ENCODE results near the gene SHOC2.

The SHOC2 gene

GRCh38 chr10:110967645-110968044, 48.2 kb downstream of the SHOC2 start:
- Histone ChIP-seq H3K4me3 (no peak overlapping the region), H3K9me3 (no peaks in the 10 kb centered on the region), H3K36me3 (replicated peaks) (no peaks in the 10 kb centered on the region), H3K4me1 (peaks cover 25% of the 10 kb centered on the region), H3K27me3 (ENCODE audit: low read depth) (no peaks in the 10 kb centered on the region)
- DNase-seq (ENCODE audit: low spot score in 2 of 2) = no peak
- in situ Hi-C loops (cut with MboI; ENCODE audit: low sequenced_read_pairs) = no loop called here

GRCh38 chr10:110969183-110969582, 49.8 kb downstream of the SHOC2 start:
- peak in 1 of 2 experiments; percentile 54 for DNase-seq (ENCODE audit: low spot score in 2 of 2)
- H3K9me3 ChIP-seq = no peaks in the 10 kb centered on the region
- H3K36me3 ChIP-seq (replicated peaks) = no peaks in the 10 kb centered on the region
- H3K4me1 ChIP-seq = peaks cover 25% of the 10 kb centered on the region
- in situ Hi-C loops (cut with MboI; ENCODE audit: low sequenced_read_pairs) = no loop called here
- H3K4me3 ChIP-seq = no peak overlapping the region
- no peaks in the 10 kb centered on the region for H3K27me3 ChIP-seq (ENCODE audit: low read depth)

- Histone ChIP-seq H3K4me1 (peaks cover 25% of the 10 kb centered on the region), H3K4me3 (no peak overlapping the region), H3K9me3 (no peaks in the 10 kb centered on the region), H3K27me3 (ENCODE audit: low read depth) (no peaks in the 10 kb centered on the region), H3K36me3 (replicated peaks) (no peaks in the 10 kb centered on the region)
- no peak for DNase-seq (ENCODE audit: low spot score in 2 of 2)
- in situ Hi-C loops (cut with MboI; ENCODE audit: low sequenced_read_pairs) = no loop called here
Measured at GRCh38 chr10:110971638-110972037, 52.2 kb downstream of the SHOC2 start.

GRCh38 chr10:110972231-110973134, 53.1 kb downstream of the SHOC2 start:
- Histone ChIP-seq H3K9me3 (no peaks in the 10 kb centered on the region), H3K4me1 (peaks cover 25% of the 10 kb centered on the region), H3K4me3 (no peak overlapping the region), H3K36me3 (replicated peaks) (no peaks in the 10 kb centered on the region), H3K27me3 (ENCODE audit: low read depth) (no peaks in the 10 kb centered on the region)
- no peak for DNase-seq (ENCODE audit: low spot score in 2 of 2)
- in situ Hi-C loops (cut with MboI; ENCODE audit: low sequenced_read_pairs) = no loop called here

DNA sequence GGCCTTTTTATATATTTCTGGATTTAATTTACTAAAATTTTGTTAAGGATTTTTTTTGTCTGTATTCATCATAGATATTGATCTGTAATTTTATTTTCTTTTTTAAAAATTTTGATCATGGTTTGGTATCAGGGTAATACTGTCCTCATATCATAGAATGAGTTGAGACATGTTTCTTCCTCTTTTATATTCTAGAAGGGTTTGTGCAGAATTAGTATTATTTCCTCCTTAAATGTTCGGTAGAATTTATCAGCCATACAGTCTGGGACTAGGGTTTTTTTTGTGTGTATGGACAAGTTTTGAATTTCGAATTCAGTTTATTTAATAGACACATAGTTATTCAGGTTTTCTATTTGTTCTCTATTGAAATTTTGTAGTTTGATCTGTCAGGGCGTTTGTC, 54.0 kb downstream of the SHOC2 start:
- Histone ChIP-seq H3K36me3 (replicated peaks) (no peaks in the 10 kb centered on the region), H3K4me1 (peaks cover 25% of the 10 kb centered on the region), H3K9me3 (no peaks in the 10 kb centered on the region), H3K27me3 (ENCODE audit: low read depth) (no peaks in the 10 kb centered on the region), H3K4me3 (no peak overlapping the region)
- in situ Hi-C loops (cut with MboI; ENCODE audit: low sequenced_read_pairs) = no loop called here
- no peak for DNase-seq (ENCODE audit: low spot score in 2 of 2)

DNA sequence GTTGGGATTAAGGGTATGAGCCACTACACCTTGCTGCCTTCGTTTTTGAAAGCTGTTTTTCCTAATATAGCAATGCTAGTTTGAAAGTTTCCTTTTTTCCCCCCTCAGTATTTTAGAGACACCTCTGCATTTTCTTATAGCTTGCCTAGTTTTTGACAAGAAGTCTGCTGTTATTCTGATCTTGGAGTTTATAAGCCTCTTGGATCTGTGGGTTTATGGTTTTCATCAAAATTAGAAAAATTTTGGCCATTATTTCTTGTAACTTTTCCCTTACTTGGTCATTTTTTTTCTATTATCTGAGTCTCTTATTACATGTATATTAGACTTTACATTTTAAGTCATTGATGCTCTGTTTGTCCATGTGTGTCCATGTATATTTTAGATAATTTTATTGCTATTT, 57.2 kb downstream of the SHOC2 start:
- in situ Hi-C loops (cut with MboI; ENCODE audit: low sequenced_read_pairs) = no loop called here
- Histone ChIP-seq H3K4me3 (no peak overlapping the region), H3K4me1 (no peaks in the 10 kb centered on the region), H3K9me3 (no peaks in the 10 kb centered on the region), H3K27me3 (ENCODE audit: low read depth) (no peaks in the 10 kb centered on the region), H3K36me3 (replicated peaks) (no peaks in the 10 kb centered on the region)
- no peak for DNase-seq (ENCODE audit: low spot score in 2 of 2)

DNA sequence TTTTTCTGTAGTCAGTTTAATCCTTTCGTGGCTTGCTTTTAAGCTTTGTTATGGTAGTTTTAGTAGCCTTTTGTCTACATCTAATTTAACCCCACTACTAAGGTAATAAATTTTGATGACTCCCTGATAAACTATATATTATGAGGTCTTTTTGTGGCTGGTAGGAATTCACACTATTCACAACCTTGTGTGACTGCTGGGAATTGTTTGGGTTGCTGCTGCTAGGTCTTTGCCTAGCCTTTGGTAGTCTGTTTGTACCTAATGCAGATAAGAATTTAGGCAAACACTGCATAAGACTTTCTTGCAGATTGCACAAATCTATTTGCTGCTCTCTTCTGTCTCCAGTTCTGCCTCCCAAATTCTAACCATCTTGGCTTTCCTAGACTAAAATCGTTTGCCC, 58.3 kb downstream of the SHOC2 start:
- in situ Hi-C loops (cut with MboI; ENCODE audit: low sequenced_read_pairs) = no loop called here
- Histone ChIP-seq H3K27me3 (ENCODE audit: low read depth) (no peaks in the 10 kb centered on the region), H3K4me3 (no peak overlapping the region), H3K36me3 (replicated peaks) (no peaks in the 10 kb centered on the region), H3K9me3 (no peaks in the 10 kb centered on the region), H3K4me1 (no peaks in the 10 kb centered on the region)
- DNase-seq (ENCODE audit: low spot score in 2 of 2) = no peak

GRCh38 chr10:110978204-110978603, 58.8 kb downstream of the SHOC2 start:
- DNase-seq (ENCODE audit: low spot score in 2 of 2) = no peak

DNA sequence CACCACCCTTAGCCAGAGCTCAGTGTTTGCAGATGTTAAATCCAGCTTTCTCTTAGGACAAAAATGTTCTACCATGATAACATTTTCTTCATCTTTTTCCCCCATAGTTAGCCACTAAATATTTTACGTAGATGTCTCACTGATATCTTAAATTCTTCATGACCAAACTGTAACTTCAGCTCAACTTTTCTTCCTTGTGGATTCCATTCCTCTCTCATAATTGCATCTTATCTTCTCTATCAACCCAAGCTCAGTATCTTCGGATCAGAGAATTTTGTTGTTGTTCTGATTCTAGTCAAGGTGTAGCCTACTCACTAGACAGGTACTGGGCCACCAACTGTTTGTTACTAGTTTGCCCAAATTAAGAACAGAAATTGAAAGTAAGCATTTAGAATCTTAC, 60.2 kb downstream of the SHOC2 start:
- H3K4me3 ChIP-seq = no peak overlapping the region
- no peaks in the 10 kb centered on the region for H3K27me3 ChIP-seq (ENCODE audit: low read depth)
- in situ Hi-C loops (cut with MboI; ENCODE audit: low sequenced_read_pairs) = no loop called here
- H3K36me3 ChIP-seq (replicated peaks) = no peaks in the 10 kb centered on the region
- no peaks in the 10 kb centered on the region for H3K4me1 ChIP-seq
- no peaks in the 10 kb centered on the region for H3K9me3 ChIP-seq
- no peak for DNase-seq (ENCODE audit: low spot score in 2 of 2)

More at GRCh38 chr10:110978204-110978603, 58.8 kb downstream of the SHOC2 start:
- no peak overlapping the region for H3K4me3 ChIP-seq
- in situ Hi-C loops (cut with MboI; ENCODE audit: low sequenced_read_pairs) = no loop called here
- no peaks in the 10 kb centered on the region for H3K36me3 ChIP-seq (replicated peaks)
- no peaks in the 10 kb centered on the region for H3K4me1 ChIP-seq
- no peaks in the 10 kb centered on the region for H3K27me3 ChIP-seq (ENCODE audit: low read depth)
- H3K9me3 ChIP-seq = no peaks in the 10 kb centered on the region

- Histone ChIP-seq H3K9me3 (no peaks in the 10 kb centered on the region), H3K4me1 (no peaks in the 10 kb centered on the region), H3K27me3 (ENCODE audit: low read depth) (no peaks in the 10 kb centered on the region), H3K36me3 (replicated peaks) (no peaks in the 10 kb centered on the region), H3K4me3 (no peak overlapping the region)
- in situ Hi-C loops (cut with MboI; ENCODE audit: low sequenced_read_pairs) = no loop called here
- DNase-seq (ENCODE audit: low spot score in 2 of 2) = no peak
Measured at GRCh38 chr10:110980807-110981206, 61.4 kb downstream of the SHOC2 start.

- Histone ChIP-seq H3K36me3 (replicated peaks) (no peaks in the 10 kb centered on the region), H3K27me3 (ENCODE audit: low read depth) (no peaks in the 10 kb centered on the region), H3K4me3 (no peak overlapping the region), H3K4me1 (no peaks in the 10 kb centered on the region), H3K9me3 (no peaks in the 10 kb centered on the region)
- in situ Hi-C loops (cut with MboI; ENCODE audit: low sequenced_read_pairs) = no loop called here
- DNase-seq (ENCODE audit: low spot score in 2 of 2) = no peak
Measured at GRCh38 chr10:110983466-110983865, 64.1 kb downstream of the SHOC2 start.

- H3K4me3 ChIP-seq = no peak overlapping the region
- DNase-seq (ENCODE audit: low spot score in 2 of 2) = no peak
- in situ Hi-C loops (cut with MboI; ENCODE audit: low sequenced_read_pairs) = no loop called here
- no peaks in the 10 kb centered on the region for H3K9me3 ChIP-seq
- H3K36me3 ChIP-seq (replicated peaks) = no peaks in the 10 kb centered on the region
- H3K4me1 ChIP-seq = no peaks in the 10 kb centered on the region
- H3K27me3 ChIP-seq (ENCODE audit: low read depth) = no peaks in the 10 kb centered on the region
Measured at GRCh38 chr10:110985497-110986275, 66.3 kb downstream of the SHOC2 start.

DNA sequence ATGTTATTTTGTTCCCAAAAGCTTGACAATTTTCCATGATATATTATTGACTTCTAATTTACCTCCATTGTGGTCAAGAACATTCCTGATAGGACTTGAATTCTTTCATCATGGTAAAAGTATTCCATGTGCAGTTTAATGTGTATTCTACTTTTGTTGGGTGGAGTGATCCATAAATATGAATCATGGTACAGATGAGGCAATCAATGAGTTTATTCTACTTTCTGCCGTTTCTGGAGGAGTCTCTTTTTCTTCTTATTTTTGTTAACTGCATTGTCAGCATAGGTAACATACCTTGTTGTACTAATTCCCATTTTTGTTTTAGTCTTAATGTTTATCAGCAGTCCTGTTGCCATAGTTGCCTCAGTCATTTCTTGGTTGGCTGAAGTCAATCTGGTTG, 69.6 kb downstream of the SHOC2 start:
- Histone ChIP-seq H3K9me3 (no peaks in the 10 kb centered on the region), H3K36me3 (replicated peaks) (no peaks in the 10 kb centered on the region), H3K4me1 (no peaks in the 10 kb centered on the region), H3K27me3 (ENCODE audit: low read depth) (no peaks in the 10 kb centered on the region), H3K4me3 (no peak overlapping the region)
- in situ Hi-C loops (cut with MboI; ENCODE audit: low sequenced_read_pairs) = no loop called here
- no peak for DNase-seq (ENCODE audit: low spot score in 2 of 2)
